HTR-8/SVneo (cell line): ENCODE results near the gene TMEM208.

Experiments used
- DNase-seq: peaks from one replicate; pipeline ENCODE4 v3.0.0; 2011; ENCODE audit warnings: low spot score, mixed read lengths; ENCODE audit not compliant: insufficient read length
- FAIRE-seq: peaks from 2 replicates; lab custom pipeline; 2011; peaks lifted over from hg19 to GRCh38; lab: Jason Lieb, UNC

The TMEM208 gene

DNA sequence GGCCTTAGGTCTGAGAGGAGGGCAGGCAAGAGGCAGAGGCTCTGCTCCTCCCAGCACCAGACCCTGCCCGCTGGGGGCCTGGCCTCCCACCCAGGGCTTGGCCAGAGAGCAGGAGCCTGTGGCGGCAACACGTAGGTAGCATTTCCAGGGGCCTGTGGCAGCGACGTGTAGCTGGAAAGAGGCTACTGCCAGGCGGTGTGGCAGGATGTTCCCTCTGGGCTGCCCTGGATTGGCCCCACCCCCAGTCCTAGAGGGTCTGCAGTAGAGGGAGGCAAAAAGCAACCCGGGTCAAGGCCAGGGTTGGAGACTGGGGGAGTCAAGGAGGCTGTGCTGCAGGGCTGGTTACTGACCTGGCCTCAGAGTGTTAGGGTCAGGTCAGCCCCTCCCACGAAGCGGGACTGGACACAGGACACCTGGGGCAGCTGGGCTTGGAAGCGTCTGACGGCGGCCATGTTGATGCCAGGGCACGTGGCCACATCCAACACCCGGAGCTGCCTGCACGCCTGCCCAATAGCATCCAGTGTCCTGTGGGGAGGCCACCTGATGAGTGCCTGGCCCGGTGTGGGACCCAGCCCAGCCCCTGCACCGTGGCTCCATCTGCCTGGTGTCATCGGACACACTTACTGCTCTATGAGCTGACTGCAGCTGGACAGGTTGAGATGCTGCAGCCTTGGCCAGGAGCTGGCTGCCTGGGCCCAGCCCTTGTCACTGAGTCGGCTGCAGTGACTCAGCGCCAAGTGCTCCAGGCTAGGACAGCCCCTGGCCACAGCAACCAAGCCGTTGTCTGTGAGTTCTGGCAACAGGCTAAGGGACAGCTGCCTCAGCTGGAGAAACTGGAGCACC, 19.5 kb upstream of the TMEM208 start:
- FAIRE-seq (peak; percentile 83), DNase-seq (peak; percentile 28)

DNA sequence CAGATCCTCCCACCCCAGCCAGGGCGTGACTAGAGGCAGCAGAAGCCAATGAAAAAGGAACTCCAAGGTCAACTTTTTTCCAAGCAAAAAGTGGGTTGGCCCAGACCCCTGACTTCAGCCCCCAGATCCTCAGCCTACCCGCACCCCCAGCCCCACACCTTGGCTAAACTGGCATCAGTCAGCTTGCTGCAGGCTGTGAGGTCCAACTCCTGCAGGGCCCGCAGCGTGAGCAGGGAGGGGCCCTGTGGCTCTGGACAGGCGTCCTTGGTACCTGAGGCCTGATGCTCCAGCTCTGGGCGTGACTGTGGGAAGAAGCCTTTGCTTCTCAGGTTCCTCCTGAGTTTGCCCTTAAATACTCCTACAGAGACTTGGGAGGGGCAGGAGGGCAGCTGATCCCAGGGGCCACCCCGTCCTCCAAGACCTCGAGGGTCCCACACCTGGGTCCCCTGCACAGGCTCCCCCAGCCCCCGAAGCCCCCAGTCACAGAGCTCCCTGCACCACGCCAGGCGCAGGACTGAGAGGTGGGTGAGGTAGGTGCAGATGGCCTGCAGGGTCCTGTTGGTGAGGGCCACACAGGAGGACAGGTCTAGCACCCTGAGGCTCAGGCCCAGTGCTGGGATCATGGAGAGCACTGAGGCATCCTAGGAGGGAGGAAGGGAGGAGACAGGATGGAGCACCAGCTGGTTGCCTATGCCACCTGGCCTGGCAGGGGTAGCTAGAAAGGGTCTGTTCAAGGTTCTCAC, 18.6 kb upstream of the TMEM208 start:
- FAIRE-seq, result no peak

DNA sequence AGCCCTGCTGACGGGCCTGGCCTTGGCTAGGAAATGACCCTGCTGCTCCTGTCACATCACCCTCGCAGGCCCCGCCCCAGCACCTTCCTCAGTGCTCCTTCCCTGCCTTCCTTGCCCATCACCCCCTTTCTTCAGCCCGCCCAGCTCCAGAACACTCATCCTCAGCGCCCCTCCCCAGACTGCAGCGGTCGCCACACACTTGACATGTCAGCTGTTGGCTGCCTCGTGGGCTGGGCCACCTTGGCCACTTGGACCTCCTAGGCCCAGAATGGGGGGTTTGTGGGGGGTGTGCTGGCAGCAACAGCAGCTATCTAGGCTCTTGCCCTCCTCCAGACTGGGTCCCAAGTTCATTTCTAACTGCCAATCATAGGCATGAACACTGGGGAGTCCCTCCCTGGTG, 17.4 kb upstream of the TMEM208 start:
- DNase-seq (no peak), FAIRE-seq (no peak)

More for the DNA sequence above, 18.6 kb upstream of the TMEM208 start:
- DNase-seq, result no peak

DNA sequence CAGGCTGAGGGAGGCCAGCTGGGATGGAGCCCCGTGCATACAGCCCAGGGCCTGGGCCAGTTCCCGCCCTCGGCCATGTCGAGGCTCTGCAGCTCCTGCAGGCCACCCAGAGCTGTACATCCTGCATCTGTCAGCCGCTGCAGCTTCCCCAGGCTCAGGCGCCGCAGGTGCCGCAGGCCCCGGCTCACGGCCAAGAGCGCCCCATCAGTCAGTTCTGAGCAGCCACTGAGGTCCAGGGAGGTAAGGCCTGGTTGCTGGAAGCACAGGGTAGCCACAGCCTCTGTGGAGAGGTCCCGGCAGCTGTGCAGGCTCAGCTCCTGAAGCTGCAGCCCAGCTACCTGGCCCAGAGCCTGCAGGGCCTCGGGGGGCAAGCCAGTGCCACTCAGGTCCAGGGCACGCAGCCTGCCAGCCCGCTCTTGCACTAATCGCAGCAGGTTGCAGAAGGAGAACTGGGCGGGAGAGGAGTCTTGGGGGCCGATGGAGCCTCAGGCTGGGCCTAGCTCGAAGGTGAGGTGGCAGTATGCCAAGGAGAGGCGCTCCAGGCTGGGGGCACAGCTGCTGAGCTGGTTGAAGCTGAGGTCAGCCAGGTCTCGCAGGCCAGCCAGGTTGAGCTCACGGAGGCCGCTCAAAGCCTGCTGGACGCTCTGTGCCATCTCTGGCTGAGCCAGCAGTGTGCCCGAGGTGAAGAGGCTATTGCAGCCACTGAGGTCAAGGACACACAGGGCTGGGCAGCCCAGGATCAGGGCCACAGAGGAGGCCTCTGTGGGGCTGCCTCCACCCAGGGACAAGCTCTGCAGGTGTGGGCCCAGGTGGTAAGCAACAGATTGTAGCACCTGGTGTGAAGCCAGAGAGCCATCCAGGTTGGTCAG, 16.6 kb upstream of the TMEM208 start:
- DNase-seq, result no peak
- no peak for FAIRE-seq

DNA sequence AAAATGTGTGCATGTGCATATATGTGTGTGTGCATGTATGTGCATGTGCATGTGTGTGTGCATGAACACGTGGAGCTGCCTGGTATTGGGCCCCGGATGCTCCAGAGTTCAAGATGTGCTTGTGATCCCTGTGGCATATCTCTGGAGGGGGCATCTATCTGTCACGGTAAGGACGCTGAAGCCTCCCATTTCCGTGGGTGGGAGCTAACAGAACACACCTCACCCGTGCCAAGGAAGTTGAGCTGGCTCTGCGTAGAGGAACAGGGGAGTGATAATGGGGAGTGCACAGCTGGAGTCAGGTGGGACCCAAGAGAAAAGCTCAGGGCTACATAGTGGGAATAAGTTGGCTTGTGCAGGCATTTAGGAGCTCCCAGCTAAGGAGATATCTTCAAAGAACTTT, 15.3 kb upstream of the TMEM208 start:
- peak; percentile 70 for FAIRE-seq
- DNase-seq, result no peak

DNA sequence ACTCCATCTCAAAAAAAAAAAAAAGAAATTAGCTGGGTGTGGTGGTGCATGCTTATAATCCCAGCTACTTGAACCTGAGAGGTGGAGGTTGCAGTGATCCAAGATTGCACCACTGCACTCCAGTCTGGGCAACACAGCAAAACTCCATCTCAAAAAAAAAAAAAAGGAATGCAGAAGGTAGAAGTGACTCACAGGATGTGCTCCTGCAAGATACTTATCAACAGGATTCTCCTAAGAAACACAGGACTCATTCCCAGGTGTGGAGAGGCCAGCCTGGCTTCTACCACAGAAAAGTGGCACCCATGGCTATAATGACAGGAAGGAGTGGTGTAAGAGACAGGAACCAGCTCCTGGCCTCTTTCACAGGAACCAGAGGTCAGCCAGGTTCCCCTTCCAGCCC, 14.2 kb upstream of the TMEM208 start:
- no peak for DNase-seq
- FAIRE-seq, result no peak

DNA sequence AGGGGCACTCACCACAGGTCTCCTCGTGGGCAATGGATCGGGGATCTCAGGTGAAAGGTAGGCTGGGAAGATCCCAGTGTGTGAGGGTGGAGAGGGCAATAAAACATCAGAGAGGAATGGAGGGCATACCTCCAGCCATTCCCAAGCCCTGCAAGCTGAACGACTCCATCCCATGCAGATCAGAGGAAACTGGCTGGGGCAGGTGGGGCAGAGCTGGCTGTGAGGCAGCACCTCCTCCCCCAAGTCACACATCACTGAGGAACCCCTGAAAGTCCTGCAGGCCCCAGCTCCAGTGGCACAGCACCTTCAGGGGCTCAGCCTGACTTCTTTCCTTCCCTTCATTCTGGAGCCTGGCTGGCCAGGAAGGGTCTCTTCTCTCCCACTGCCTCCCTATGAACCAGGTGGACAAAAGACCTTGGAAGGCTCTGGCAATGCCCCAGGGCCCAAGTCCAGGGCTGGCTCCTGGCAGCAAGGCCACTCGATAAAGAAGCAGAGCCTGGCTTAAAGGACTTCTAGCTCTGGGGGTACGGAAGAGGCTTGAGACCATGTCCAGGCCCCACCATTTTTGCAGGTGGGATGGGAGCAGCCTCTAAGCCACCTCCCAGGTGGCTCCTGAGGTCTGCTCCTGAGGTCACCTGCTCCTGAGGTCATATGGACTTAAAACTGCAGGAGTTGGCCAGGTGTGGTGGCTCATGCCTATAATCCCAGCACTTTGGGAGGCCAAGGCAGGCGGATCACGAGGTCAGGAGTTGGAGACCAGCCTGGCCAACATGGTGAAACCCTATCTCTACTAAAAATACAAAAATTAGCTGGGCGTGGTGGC, 13.5 kb upstream of the TMEM208 start:
- DNase-seq (no peak), FAIRE-seq (no peak)

DNA sequence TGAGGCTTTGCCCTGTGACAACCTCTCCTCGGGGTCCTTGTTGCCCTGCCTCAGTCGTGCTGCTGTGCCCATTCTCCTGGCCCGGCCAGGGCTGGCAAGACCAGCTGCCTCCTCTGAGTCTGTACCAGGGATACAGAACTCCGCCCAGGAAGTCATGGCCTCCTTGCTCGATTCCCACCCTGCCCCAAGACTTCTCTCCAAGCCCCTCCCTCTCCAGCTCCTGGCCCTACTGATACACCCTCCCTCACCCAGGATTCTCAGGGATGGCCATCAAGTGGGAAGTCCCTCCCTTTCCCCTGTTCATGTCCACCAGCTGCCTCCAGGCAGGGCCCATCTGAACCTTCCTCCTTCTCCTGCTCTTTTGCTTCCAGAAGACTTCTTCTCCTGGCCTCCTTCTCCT, 11.2 kb upstream of the TMEM208 start:
- DNase-seq, result no peak

DNA sequence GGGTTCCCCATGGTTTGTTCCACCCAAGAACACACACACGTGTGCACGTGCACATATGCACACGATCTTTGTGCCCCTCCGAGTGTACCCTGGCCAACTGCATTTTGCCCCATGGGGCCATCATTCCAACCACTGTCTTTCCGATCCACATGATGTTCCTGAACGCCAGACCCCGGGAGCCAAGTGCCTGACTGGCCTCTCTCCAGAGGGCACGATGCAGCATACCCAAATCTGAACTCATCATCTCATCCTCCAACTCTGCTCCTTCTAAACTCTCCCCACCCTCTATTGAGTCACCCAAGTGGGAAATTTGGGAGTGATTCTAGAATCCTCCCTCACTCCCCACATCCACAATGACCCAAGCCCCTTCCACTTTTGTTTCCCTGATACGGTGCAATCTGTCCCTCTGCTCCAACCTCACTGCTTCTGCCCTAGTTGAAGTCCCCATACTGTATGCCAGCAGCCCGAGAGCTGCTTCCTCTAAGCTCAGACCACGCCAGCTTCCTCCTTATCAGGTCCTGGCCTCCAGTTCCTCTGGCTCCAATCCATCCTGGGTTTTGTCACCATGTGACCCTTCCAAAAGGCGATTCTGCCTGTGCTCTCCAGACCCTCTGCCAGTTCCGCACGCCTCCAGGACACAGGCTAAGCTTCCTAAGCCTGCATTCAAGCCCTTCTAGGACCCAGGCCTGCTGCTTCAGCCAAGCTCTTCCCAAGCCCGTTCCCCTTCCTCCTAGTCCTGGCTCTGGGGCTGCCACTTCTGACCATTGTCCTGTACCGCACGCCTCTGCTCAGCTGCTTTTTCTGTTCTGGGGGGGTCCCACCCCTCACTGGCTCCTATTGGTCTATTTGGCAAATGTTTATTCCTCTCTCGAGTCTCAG, 10.1 kb upstream of the TMEM208 start:
- no peak for DNase-seq
- peak; percentile 42 for FAIRE-seq

More for the DNA sequence above, 11.2 kb upstream of the TMEM208 start:
- FAIRE-seq, result no peak

DNA sequence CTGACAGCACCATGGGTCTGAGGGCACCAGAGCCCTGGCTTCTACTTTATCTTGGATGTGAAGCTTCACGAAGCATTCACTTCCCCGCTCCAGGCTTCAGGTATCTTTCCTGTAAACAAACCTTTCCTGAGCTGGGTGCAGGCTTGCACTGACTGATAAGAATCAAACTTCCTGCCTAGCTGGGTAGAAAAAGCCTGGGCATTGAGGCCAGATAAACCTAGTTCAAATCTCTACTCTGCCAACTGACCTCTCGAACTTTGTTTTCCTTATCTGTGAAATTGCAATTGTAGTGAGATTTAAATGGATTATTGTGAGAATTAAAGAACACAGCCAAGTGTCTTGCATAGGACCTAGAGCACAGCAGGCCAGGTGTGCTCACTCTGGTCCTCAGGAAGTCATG, 2.9 kb upstream of the TMEM208 start:
- FAIRE-seq (no peak), DNase-seq (no peak)

DNA sequence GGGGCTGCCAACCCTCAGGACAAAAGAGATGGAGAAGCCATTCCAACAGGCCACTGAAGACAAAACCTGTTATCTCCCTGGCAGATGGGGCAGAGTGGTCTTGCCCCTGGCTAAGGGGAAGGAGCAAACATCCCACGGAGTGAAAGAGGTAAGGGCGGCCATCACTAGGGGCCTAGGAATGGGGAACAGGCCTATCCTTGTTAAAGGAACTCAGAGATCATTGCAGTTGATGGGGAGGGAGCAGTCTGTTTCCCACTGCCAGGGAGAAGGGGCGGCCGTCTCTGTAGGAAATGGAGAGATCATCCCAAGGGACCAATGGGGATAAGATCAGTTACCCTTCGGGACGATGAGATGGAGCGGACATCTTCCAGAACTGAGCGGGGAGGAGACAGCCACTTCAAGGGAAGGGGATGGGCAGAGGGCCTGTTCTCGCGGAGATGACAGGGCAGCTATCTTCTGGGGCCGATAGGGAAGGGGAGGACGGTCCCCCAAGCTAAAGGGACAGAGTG, 581 bp upstream of the TMEM208 start:
- DNase-seq (no peak), FAIRE-seq (peak; percentile 51)

DNA sequence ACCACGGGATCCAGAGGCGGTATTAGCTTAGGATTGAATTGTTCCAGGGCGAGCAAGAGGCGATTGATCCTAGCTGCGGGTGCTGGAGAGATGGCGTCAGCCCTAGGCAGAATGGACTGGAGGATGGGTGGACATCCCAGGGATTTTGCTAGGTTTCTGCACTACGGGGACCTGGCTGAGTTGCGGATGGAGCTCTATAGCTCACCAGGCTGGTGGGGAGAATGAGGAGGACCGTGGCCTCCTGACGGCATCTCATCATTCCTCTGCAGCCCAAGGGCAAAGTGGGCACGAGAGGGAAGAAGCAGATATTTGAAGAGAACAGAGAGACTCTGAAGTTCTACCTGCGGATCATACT, 614 bp downstream of the TMEM208 start:
- FAIRE-seq (no peak), DNase-seq (no peak)

DNA sequence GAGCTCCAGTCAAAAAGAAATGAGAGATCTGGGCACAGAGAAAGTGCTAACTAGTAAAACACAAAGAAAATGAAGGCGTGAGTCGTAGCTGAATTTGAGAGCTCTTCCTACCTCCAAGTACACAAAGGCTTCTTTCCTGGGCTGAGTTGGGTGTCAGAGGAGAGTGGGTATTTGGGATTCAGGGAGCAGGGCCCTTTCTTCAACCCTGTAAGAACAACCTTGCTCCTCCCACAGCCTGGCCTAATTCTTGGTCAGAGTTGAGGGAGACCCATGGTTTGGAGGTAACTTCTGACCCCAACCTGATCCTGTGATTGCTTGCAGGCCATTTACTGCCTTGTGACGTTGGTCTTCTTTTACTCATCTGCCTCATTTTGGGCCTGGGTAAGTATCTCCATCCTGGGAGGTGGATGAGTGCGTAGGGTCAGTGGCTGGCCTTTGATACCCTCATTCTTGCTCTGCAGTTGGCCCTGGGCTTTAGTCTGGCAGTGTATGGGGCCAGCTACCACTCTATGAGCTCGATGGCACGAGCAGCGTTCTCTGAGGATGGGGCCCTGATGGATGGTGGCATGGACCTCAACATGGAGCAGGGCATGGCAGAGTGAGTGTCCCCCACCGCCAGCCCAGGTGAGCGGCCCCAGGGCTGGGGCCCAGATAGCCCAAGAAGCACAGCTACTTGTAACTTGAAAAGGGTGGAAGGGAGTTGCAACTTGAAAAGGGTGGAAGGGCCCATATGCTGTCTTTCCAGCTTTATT, 1.3 kb downstream of the TMEM208 start:
- FAIRE-seq, result peak; percentile 28

DNA sequence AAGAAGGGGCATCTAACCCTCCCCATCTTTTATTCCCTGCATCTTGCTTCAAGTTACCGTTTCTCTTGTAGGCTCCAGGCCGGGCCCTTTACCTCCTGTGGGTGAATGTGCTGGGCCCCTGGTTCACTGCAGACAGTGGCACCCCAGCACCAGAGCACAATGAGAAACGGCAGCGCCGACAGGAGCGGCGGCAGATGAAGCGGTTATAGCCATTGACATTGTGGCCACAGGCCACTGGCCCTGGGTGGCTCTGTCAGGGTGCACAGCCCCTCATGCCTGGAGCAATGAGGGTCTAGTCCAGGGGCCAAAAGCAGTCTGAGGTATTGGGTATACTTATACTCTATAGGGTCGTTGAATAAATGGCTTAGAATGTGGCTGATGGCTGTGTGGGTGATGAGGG, 2.0 kb downstream of the TMEM208 start:
- FAIRE-seq (no peak), DNase-seq (no peak)

More for the DNA sequence above, 1.3 kb downstream of the TMEM208 start:
- DNase-seq, result no peak

DNA sequence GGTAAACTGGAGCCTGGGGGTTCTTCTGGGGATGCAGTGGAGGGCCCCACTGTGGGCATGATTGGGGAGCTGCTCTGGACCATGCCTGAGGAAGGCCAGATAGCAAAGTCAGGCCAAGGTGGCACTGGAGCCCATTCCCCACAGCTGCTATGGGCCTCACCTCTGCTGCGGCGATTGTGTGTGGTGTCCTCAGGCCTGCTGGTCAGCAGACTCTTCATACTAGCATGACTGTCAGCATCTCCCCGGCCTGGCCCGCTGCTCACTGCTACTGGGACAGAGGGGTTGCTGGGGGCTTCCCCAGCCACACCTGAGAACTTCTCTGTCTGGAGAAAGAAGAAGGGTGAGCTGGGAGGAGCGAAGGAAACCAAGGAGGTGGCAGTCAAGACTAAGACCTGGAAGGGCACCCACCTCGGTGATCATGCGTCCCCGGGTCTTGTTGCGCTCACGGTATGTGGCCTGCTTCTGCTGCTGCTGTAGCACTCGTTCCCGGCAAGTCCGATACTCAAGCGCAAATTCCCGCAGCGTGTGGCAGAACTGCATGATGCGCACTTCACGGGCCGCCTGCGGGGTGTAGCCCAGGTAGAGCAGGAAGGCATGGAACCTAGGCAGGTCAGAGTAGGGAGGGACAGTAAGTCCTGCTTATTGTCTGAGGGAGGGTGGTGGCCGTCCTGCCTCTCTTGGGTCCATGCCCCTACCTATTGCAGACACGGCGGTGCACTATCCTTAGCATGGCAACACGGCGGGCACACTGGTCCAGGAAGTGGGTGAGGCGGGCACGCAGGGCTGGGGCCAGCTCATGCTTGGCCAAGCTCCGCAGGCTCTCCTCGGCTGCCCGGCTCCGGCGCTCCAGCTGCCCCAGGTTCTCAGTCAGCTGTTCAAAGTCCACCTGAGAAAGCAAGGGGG, 3.2 kb downstream of the TMEM208 start:
- FAIRE-seq, result no peak
- DNase-seq, result no peak

DNA sequence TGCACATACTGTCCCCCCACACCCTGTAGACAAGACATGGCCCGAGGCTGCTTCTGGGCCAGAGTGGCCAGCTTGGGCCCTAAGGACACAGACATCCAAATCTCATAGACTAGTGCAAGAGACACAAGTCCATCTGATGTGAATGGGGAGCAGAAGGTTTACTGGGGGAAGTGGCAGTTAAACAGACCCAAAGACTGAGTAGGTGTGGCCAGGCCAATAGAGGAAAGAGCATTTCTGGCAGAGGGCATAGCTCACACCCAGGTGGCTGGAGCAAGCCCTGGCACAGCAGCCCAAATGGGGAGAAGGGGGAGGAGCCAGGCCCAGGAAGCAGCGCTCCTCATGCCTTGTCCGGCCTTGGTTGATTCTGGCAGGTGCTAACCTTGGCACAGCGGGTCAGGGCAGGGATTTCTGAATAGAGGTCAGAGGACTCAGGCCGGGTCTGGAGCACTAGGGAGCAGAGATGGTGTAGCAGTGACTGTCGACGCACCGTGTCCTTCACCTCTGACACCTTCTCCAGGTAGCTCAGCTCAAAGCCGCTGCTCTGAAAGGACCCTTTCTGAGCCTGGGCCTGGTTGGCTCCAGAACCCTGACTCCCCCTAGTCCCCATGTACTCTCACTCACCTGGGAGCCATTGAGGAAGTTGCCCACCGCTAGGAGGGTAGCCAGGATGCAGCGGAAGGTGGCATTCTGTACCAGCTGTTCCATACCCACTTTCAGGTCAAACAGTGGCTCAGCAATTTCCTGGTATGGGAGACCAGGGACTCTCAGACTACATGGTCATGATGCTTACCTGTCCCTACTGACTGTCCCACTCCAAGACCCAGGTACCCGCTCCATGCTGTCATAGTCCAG, 4.1 kb downstream of the TMEM208 start:
- DNase-seq, result no peak
- no peak for FAIRE-seq
